GM19240 (cell line): Measurements from ENCODE around the gene RELA.
"Not testable (repeated sequence)": the region's sequence is repeated elsewhere in the genome, so short reads cannot be mapped to it uniquely, and the experiment has no call there.

Experiments used
- DNase-seq: peaks from one replicate; pipeline ENCODE4 v3.0.0; 2011; ENCODE audit warnings: low spot score; ENCODE audit not compliant: insufficient read length

Gene RELA

DNA sequence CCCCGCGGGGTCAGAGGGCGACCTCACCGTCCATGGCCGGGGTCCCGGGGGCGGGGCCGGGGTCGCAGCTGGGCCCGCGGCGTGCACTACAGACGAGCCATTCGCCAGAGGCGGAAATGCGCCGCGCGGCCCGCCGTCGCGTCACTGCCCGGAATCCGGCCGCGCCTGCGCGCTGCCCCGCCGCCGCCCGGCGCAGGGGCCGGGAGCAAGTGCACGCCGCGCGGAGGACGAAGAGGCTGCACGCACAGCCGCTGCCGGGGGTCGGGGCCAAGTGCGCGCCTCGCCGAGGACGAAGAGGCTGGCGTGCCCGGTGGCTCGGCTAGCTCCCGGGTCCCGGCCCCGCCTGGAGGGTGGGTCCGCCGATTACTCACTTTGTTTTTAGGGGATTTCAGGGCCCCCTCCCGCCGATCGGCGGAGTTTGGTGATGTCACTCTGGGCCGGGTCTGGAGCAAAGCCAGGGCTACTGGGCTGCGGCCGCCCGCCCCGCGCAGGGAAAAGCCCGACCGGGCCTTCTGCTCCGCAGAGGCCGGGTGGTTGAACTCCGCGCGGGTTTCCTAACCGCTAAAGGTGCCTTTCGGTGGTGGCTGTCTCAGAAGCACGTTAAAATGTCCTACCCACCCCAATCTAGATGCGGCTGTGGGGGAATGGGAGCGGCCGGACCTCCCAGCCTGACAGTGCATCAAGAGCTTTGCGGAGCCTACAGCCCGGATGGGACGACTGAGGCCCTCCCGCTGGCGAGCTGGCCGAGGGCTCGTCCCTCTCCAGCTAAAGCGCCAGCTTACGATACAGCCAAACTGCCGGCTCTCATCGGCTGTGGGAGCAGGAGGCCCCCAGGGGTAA lies at the start of gene RELA:
Gene RELA (minus strand): TSS at position 118 of the 840 bp plus-strand sequence. CDS start 84 bp downstream, at position 34.
- DNase-seq, result peak; percentile 83

DNA sequence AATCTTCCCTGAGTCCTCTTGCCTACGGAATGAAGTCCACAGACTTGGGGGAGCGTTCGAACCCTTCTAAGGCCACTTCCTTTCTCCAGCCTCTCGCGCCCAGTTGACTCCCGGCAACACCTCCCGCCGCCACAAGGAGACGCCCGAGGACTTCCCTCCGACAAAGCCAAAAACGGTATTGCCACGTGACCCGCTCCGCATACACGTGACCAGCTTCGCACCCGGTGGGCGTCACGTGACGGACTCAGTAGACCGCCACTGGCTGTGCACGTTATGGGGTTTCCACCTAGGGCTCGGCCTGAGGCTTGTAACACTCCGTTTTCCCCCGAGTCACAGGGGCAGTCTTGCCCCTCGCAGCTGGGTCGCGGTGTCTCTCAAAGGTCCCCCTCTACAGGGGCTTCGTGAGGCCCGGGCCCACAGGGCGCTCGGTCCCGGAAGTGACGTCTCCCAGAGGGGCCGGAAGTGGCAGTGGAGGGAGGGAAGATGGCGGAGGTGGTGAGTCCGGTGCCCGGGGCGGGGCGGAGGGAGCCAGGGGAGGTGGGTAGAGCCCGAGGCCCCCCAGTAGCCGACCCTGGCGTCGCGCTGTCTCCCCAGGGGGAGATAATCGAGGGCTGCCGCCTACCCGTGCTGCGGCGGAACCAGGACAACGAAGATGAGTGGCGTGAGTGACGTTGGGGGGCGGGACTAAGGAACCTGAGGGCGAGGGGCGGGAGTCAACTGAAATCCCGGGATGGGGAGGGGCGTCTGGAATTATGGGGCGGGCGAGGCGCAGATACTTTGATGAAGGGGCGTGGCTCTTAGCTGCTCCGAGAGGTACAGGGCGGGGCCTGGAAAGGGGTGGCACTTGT lies 49.3 kb upstream of the RELA start, which contains the start of gene KAT5:
Gene KAT5 (plus strand): TSS at position 468 of the 848 bp plus-strand sequence. CDS start 16 bp downstream, at position 484.
- peak; percentile 68 for DNase-seq

DNA sequence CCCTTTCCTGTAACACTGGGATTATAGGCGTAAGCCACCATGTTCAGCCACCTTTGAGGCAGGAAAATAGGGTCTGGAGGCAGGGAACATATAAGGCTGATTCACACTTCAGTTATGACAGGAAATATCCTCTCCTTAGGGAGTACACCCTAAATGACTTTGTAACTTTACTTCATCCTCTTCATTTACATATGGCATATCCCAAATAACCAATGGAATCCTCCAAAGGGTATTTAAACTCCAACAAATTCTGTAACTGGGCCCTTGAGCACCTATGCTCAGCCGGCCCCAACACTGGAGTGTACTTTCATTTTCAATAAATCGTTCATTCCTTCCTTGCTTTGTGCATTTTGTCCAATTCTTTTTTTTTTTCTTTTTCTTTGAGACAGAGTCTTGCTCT lies 47.7 kb upstream of the RELA start:
- DNase-seq, result no peak

DNA sequence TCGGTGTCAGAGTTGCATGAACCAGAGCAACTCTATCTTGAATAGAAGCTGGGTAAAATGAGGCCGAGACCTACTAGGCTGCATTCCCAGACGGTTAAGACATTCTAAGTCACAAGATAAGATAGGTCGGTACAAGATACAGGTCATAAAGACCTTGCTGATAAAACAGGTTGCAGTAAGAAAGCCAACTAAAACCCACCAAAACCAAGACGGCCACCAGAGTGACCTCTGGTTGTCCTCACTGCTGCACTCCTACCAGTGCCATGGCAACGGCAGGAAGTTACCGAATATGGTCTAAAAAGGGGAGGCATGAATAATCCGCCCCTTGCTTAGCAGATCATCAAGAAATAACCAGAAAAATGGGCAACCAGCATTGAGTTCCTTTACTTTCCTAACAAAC lies 46.9 kb upstream of the RELA start:
- no peak for DNase-seq

DNA sequence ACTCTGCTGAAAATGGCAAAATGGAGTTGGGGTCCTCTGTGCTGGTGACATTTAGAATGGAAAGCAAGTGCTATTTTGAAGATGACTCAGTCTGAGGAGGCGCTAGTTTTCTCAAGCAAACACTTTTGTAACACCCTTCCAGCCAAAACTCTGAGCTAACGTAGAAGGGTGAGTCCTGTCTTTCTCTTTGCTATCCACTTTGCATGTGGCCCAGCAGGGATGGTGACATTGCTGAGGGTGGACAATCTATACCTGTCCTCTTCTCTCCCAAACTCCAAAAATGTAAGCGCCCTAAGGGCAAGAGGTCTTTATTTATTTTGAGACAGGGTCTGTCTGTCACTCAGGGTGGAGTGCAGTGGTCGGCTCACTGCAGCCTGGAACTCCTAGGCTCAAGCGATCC lies 45.7 kb upstream of the RELA start:
- DNase-seq, result no peak

DNA sequence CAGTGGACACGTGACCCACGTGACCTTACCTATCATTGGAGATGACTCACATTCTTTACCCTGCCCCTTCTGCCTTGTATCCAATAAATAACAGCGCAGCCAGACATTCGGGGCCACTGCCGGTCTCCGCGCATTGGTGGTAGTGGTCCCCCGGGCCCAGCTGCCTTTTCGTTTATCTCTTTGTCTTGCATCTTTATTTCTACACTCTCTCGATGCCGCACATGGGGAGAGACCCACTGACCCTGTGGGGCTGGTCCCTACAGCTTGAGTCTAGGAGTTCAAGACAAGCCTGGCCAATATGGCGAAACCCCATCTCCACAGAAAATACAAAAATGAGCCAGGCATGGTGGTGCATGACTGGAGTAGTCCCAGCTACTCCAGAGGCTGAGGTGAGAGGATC lies 44.3 kb upstream of the RELA start:
- not testable (repeated sequence) for DNase-seq

DNA sequence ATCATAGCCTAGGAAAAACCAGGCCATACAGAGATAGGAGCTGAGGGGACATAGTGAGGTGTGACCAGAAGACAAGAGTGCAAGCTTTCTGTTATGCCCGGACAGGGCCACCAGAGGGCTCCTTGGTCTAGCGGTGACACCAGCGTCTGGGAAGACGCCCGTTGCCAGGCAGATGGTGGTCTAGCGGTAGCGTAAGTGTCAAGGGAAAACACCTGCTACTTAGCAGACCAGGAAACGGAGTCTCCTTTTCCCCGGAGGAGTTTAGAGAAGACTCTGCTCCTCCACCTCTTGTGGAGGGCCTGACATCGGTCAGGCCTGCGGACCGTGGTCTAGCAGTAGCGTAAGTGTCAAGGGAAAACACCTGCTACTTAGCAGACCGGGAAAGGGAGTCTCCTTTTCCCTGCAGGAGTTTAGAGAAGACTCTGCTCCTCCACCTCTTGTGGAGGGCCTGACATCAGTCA lies 43.6 kb upstream of the RELA start:
- DNase-seq, result not testable (repeated sequence)

DNA sequence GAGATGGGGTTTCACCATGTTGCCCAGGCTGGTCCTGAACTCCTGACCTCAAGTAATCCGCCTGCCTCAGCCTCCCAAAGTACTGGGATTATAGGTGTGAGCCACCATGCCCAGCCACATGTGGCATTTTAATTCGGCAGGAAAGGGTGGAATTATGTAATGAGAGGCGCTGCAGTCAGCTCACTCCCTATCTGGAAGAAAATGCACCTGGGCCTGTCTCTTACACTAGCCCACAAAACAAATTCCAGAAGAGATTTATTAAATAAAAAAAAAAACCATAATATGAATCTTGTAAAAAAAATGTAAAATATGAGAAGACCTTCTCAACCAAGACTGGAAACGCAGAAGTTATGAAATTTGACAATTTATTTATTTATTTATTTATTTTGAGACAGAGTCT lies 41.1 kb upstream of the RELA start:
- DNase-seq, result no peak

DNA sequence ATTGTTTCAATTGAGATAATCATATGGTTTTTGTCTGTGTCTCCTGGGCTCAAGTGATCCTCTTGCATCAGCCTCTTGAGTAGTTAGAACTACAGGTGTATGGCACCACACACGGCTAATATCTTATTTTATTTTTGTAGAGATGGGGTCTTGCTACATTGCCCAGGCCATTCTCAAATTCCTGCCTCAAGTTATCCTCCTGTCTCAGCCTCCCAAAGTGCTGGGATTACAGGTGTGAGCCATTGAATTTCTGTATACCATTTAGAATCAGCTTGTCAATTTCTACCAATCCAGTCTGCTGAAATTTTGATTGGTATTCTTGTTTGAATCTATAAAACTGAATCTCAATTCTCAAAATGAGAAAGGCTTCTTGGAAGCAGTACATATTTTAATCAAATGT lies 39.0 kb upstream of the RELA start:
- DNase-seq, result no peak

DNA sequence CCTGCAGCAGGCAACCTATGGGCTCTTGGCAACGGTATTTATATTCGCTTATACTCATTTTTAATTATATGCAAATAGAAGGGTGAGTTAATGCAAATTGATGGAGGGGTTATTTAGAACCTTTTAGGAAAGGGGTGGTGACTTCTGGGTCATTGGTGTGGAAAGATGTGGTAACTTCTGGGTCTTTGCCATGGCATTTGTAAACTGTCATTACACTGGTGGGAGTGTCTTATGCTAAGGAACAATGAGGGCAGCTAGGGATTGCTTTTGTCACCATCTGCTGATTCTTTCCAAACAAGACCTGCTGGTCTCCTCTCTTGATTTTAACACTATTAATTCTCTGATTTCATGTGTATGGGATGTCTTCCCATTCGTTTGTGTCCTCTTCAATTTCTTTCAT lies 37.7 kb upstream of the RELA start:
- DNase-seq, result no peak

DNA sequence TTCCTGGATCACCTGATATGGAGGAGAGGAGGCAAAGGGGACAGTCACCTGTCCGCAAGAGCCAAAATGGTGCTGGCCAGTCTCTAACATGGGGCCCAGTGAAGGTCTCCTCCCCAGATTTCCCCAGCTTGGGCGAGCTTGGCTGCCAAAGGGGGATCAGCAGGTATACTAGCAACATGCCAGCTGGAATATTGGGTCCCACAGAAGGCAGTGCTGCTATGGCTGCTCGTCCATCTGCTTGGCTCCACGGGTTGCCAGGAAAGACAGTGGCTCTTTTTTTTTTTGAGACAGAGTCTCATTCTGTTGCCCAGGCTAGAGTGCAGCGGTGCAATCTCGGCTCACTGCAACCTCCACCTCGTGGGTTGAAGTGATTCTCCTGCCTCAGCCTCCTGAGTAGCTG lies 36.6 kb upstream of the RELA start:
- DNase-seq, result no peak

DNA sequence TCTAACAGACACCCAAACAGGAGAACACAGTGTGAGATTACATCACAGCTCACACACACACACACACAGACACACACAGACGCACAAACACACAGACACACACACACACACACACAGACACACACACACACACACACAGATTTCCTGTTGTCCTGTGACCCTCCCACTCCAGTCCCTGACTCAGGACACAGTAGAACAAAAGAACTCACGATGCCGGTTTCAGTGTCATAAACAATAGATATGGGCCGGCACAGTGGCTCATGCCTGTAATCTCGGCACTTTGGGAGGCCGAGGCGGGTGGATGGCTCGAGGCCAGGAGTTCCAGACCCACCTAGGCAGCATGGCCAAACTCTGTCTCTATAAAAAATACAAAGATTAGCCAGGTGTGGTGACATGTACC lies 35.5 kb upstream of the RELA start:
- DNase-seq, result no peak

DNA sequence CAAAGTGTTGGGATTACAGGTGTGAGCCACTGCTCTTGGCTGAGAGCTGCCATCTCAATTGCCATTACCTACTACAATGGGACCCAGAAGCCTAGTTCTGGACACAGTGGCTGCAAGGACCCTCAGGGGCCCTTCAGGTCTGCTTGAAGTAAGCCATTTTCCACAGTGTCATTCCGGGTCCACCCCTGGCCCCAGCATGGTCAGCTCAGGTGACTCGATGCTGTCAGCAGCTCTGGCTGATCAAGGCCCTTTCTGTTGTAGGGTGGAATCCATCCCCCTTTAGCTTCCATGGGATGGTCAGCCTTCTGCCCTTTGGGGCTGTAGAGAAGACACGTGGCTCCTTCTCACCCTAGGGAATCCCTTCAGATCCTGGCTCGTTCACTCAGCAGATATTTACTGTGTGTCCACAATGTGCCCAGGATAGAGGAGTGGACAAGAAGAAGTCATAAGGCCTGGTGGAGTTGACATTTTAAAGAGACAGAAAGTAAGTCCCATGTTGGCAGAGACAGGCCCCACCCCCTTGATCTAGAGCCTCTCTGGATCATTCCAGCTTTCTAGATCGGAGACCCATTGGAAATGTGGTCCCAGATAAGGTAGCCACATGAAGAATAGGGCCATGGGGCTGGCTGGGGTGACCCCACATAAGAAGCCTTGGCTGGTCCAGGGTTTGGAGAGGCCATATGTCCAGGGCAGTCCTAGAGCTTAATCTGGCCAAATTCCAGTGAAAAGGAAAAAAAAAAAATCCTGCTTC lies 34.3 kb upstream of the RELA start:
- DNase-seq, result no peak

DNA sequence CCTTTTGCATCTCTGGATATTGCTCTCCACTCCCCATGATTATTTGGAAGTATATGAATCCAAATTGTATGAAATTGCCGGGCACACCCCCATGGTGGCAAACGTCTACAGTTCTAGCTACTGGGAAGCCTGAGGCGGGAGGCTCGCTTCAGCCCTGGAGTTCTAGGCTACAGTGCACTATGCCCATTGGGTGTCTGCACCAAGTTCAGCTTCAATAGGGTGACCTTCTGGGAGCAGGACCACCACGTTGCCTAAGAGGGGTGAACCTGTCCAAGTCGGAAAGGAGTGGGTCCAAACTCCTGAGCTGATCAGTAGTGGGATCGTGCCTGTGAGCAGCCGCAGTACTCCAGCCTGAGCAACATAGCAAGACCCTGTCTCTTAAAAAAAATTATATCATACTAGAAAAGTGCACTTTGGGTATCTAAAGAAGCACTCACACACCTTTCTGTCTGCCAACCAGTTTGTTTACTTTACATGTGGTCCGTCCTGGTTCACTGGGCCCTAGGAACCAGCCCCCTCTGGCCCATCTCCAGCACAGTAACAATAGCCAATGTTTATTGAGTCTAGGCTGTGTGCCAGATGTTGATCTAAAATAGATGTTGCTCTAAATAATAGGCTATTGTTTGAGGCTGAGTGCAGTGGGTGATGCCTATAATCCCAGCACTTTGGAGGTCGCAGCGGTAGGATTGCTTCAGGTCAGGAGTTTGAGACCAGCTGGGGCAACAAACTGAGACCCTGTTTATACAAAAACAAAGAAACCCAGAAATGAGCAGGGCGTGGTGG lies 32.9 kb upstream of the RELA start:
- no peak for DNase-seq

DNA sequence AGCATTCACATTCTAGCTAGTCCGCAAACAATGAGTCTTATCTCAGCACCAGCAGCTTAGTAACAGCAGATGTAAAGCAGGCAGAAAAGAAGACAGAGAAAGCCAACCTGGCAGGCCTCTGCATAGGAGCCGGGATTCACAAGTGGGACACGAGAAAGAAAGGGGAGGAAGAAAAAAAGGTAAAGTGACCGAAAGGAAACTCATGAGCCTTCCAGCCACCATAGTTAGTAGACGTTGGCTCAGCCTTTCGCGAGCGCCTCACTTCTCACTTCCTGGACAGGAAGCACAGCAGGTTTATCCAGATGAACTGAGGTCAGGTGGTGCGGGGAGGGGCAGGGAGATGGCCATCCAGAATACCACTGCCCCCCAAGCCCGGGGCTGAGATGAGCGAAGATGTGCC lies 29.7 kb upstream of the RELA start:
- no peak for DNase-seq

DNA sequence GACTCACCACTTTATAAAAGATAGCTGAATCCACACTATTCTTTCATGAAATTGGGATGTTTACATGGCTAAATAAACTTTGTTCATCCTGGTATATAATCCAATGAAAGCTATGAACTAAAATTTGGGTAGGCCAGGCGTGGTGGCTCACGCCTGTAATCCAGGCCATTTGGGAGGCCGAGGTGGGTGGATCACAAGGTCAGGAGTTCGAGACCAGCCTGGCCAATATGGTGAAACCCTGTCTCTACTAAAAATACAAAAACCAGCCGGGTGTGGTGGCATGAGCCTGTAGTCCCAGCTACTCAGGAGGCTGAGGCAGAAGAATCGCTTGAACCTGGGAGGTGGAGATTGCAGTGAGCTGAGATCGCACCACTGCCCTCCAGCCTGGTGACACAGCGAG lies 29.1 kb upstream of the RELA start:
- not testable (repeated sequence) for DNase-seq

DNA sequence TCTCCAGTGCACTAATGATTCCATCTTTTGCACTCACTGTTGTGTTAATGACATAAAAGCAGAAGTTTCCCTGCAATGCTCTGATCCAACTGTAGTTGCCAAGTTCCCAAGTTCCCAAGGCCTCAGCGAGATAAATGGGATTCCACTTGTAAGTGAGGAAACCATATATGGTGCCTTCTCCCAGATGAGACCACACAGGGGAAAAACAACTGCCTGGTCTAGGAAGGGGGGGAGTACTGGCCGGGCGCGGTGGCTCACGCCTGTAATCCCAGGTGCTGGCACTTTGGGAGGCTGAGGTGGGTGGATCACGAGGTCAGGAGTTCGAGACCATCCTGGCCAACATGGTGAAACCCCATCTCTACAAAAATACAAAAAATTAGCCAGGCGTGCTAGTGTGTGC lies 23.3 kb upstream of the RELA start:
- DNase-seq, result no peak

DNA sequence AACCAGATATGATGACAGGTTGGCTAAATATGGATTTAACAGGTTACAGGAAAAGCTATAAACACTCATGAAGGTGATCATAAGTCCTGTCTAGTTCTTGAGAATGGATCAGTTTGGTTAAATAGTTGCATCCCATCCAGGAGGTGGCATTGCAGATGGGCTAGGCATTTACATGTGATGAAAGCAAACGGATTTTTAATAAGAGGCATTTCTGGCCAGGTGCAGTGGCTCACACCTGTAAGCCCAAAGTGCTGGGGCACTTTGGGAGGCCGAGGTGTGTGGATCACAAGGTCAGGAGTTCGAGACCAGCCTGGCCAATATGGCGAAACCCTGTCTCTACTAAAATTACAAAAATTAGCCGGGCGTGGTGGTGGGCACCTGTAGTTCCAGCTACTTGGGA lies 20.8 kb upstream of the RELA start:
- DNase-seq, result not testable (repeated sequence)

DNA sequence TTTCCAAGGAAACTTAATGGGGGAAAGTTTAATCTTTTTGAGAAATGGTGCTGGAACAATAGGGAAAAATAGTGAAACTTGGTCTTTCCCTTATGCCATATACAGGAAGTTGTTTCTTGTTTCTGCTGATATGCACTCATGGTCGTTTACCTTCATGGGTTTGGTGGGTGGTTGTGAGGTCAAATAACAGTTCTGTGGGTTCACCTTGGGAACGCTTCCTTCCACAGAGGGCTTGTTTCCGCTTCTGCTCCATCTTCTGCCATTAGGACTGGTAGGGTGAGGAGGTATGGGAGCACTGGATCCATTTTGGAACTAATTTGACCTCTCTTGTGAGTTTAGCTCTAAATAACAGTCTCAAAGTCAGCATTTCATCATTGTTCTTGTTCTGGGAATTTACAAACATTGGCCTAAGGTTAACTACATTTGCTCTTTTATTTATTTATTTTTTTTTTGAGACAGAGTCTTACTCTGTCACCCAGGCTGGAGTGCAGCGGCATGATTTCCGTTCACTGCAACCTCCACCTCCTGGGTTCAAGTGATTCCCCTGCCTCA lies 17.6 kb upstream of the RELA start:
- DNase-seq, result no peak

DNA sequence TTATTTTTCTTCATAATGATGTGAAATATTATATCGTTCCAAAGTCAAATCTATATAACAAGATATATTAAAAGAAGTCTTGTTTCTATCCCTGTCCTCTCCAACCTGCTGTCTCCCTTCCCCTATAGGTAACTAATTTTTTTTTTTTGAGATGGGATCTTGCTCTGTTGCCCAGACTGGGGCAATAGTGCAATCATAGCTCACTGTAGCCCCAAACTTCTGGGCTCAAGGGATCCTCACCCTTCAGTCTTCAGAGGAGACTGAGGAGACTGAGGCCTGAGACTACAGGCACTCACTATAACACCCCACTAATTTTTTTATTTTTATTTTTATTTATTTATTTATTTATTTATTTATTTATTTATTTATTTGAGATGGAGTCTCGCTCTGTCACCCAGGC lies 10.3 kb upstream of the RELA start:
- no peak for DNase-seq
